Measurements from ENCODE around the gene GNRH2. TPM values are rescaled to one million over a fixed set of nuclear protein-coding genes. Genes with fewer than 3 reads are reported as not detected.

GNRH2 gene, protein sequence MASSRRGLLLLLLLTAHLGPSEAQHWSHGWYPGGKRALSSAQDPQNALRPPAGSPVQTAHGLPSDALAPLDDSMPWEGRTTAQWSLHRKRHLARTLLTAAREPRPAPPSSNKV
- 0.15 and 0.50 TPM in 2 replicates for total RNA-seq

DNA sequence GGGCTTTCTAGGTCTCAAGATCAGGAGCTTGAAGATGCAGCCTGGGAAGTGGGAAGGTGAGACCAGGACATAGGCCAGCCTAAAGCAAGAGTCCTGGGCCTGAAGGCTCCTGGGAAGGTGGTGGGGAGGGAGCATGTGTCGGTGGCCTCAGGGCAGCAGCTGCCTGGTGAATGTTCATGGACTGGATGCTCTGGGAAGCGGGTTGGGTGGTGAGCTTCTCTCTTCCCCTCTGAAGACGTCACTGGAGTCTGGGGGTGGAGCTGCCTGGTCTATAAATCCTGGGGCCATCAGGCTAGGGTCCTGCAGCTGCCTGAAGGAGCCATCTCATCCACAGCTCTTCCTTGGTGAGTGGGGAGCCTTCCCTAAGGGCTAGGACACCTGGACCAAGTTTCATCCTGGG, at the start of gene GNRH2:
TSS of gene GNRH2 (plus strand) at position 301 of the 400 bp plus-strand sequence. CDS start 793 bp downstream, outside the sequence.

DNA sequence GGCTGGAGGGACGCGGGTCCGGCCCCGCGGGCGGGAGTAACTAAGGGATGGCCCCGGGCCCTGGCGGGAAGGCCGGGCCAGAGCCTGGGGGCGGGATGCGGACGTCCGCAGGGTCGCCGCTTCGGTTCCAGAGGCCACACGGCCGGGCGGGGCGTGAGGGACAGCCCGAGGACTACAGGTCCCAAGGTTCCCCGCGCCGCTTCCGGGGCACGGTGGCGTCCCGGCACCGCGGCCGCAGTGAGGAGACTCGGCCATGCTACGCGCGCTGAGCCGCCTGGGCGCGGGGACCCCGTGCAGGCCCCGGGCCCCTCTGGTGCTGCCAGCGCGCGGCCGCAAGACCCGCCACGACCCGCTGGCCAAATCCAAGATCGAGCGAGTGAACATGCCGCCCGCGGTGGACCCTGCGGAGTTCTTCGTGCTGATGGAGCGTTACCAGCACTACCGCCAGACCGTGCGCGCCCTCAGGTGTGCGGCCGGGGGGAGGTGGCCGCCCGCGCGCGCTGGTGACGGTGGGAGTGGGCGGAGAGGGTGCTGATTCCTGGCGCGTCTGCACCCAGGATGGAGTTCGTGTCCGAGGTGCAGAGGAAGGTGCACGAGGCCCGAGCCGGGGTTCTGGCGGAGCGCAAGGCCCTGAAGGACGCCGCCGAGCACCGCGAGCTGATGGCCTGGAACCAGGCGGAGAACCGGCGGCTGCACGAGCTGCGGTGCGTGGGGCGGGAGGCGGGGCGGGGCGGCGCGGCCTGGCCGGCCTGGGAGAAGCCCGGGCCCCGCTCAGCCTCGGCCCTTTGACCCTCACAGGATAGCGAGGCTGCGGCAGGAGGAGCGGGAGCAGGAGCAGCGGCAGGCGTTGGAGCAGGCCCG, 2.6 kb downstream of the GNRH2 start, which contains the start of gene MRPS26:
TSS of gene MRPS26 (plus strand) at position 237 of the 861 bp plus-strand sequence. CDS start at position 254, 17 bp downstream.

DNA sequence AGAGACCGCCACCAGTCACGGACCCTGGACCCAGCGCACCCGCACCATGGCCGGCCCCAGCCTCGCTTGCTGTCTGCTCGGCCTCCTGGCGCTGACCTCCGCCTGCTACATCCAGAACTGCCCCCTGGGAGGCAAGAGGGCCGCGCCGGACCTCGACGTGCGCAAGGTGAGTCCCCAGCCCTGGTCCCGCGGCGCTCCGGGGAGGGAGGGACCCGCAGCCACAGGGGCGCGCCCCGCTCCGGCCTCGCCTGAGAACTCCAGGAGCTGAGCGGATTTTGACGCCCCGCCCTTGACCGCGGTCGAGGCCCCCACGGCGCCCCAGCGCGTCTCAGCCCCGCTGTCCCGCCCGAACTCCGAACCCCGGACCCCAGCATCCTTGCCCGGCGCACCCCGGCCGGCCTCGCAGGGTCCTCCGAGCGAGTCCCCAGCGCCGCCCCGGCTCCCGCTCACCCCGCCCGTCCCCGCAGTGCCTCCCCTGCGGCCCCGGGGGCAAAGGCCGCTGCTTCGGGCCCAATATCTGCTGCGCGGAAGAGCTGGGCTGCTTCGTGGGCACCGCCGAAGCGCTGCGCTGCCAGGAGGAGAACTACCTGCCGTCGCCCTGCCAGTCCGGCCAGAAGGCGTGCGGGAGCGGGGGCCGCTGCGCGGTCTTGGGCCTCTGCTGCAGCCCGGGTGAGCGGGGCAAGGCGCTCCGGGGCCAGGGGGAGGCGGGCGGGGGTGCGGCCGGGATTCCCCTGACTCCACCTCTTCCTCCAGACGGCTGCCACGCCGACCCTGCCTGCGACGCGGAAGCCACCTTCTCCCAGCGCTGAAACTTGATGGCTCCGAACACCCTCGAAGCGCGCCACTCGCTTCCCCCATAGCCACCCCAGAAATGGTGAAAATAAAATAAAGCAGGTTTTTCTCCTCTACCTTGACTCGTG, 28.4 kb downstream of the GNRH2 start, which contains the start of gene OXT:
TSS of gene OXT (plus strand) at position 11 of the 920 bp plus-strand sequence. CDS start at position 47, 36 bp downstream.

DNA sequence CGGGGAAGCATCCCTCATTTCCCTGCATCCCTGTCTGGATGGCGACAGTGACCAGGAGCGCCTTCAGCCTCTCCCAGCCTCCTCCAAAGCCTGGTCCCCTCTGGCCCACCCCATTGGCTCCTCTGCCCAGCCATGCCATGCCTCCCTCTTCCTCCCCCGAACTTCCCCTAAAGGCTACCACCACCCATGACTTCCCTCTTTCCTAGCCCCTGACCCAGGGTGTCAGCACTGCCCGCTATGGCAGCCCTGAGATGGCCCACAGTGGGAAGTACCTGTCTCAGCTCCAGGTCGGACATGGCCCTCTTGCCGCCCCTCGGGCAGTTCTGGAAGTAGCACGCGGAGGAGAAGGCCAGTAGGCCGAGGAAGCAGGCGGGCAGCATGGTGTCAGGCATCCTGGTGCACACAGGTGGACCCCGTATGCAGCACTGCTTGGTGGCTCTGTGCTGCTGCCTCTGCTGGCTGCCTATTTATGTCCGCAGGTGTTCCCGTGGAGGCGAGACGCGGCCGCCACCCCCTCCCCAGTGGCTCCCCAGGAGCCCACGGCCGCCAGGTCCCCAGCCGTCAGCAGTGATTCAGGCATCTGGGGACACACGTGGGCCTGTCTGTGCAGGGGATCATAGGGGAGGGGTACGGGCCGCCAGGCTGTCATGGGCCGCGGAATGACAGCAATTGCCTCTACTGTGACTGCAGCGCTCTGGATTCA, 41.0 kb downstream of the GNRH2 start, which contains the start of gene AVP:
TSS of gene AVP (minus strand) at position 442 of the 703 bp plus-strand sequence. CDS start at position 392, 50 bp downstream.

Other genes starting within 250 kb of the GNRH2 start
- under 0.01 and 0.83 TPM in 2 replicates for gene CPXM1, start 243.0 kb upstream of the GNRH2 start, total RNA-seq
- gene C20orf141, start 228.6 kb upstream of the GNRH2 start, total RNA-seq = 0.50 TPM in 1 of 2 replicates, not detected in the other
- gene TMEM239, start 227.3 kb upstream of the GNRH2 start, total RNA-seq = under 0.01 TPM in 1 of 2 replicates, not detected in the other
- gene PCED1A, start 203.0 kb upstream of the GNRH2 start, total RNA-seq = 24.0 and 48.8 TPM in 2 replicates
- 60.9 and 61.9 TPM in 2 replicates for gene VPS16, start 202.9 kb upstream of the GNRH2 start, total RNA-seq
- 36.2 and 38.4 TPM in 2 replicates for gene PTPRA, start 170.1 kb upstream of the GNRH2 start, total RNA-seq
- gene MRPS26, start 2.4 kb downstream of the GNRH2 start, total RNA-seq = 31.4 and 32.7 TPM in 2 replicates
- gene OXT, start 28.0 kb downstream of the GNRH2 start, total RNA-seq = not detected in 2 replicates
- gene AVP, start 41.1 kb downstream of the GNRH2 start, total RNA-seq = not detected in 2 replicates
- gene FASTKD5, start 116.2 kb downstream of the GNRH2 start, total RNA-seq = 11.4 and 11.5 TPM in 2 replicates
- gene UBOX5, start 116.2 kb downstream of the GNRH2 start, total RNA-seq = 3.9 and 4.5 TPM in 2 replicates
- 4.5 and 10.4 TPM in 2 replicates for gene LZTS3, start 129.9 kb downstream of the GNRH2 start, total RNA-seq
- gene DDRGK1, start 161.1 kb downstream of the GNRH2 start, total RNA-seq = 23.0 and 33.4 TPM in 2 replicates
- gene ITPA, start 165.9 kb downstream of the GNRH2 start, total RNA-seq = 34.7 and 38.1 TPM in 2 replicates
- gene SLC4A11, start 195.6 kb downstream of the GNRH2 start, total RNA-seq = 0.44 and 1.8 TPM in 2 replicates

Data from smooth muscle cell of trachea (primary cell).